Loucy (cell line): ENCODE results near the gene GOLGA6C.

Experiments used
- H2AFZ ChIP-seq: fragments of 200-600 bp; sonication (generic); 2 replicates; pipeline ENCODE4 v1.6.0; 2016; ENCODE audit warnings: antibody characterized with exemption, mild to moderate bottlenecking, low read length, moderate library complexity
- H3F3A ChIP-seq: fragments of 200-600 bp; 2 replicates; pipeline ENCODE4 v1.6.0; 2016; ENCODE audit warnings: antibody characterized with exemption, low read depth, mild to moderate bottlenecking
- H3K27me3 ChIP-seq: fragments of 200-600 bp; sonication (generic); 2 replicates; pipeline ENCODE4 v1.6.1; 2014; ENCODE audit warnings: low read length, mild to moderate bottlenecking; ENCODE audit not compliant: insufficient read depth, poor library complexity, severe bottlenecking
- H3K36me3 ChIP-seq: fragments of 200-600 bp; sonication (generic); 2 replicates; pipeline ENCODE4 v1.6.1; 2016; ENCODE audit warnings: low read length; ENCODE audit not compliant: insufficient read depth
- H3K4me1 ChIP-seq: fragments of 200-600 bp; sonication (generic); 2 replicates; pipeline ENCODE4 v1.5.1; 2014; ENCODE audit warnings: low read length, mild to moderate bottlenecking; ENCODE audit not compliant: insufficient read depth, poor library complexity, severe bottlenecking
- H3K4me2 ChIP-seq: fragments of 200-600 bp; sonication (generic); 2 replicates; pipeline ENCODE4 v1.6.0; 2014; ENCODE audit warnings: antibody characterized with exemption, low read length, low read depth, mild to moderate bottlenecking; ENCODE audit not compliant: poor library complexity, severe bottlenecking
- H3K4me3 ChIP-seq: fragments of 200-600 bp; sonication (generic); 2 replicates; pipeline ENCODE4 v1.5.1; 2014; ENCODE audit warnings: low read length, mild to moderate bottlenecking, mixed read lengths; ENCODE audit not compliant: poor library complexity, severe bottlenecking
- H3K79me2 ChIP-seq: fragments of 200-600 bp; sonication (generic); 2 replicates; pipeline ENCODE4 v1.6.1; 2014; ENCODE audit warnings: low read length; ENCODE audit not compliant: insufficient read depth
- H3K9ac ChIP-seq: fragments of 200-600 bp; sonication (generic); 2 replicates; pipeline ENCODE4 v1.6.0; 2014; ENCODE audit warnings: mild to moderate bottlenecking, low read depth, low read length, moderate library complexity; ENCODE audit not compliant: poor library complexity, severe bottlenecking
- H3K9me2 ChIP-seq: fragments of 200-600 bp; sonication (generic); replicated peaks from 2 replicates; pipeline ENCODE4 v1.6.1; 2016; ENCODE audit warnings: low read depth, low read length, mixed read lengths
- H3K9me3 ChIP-seq: fragments of 200-600 bp; sonication (generic); 2 replicates; pipeline ENCODE4 v1.6.1; 2014; ENCODE audit warnings: mild to moderate bottlenecking, antibody characterized with exemption, low read length, low read depth; ENCODE audit not compliant: insufficient read depth
- H4K20me1 ChIP-seq: fragments of 200-600 bp; sonication (generic); 2 replicates; pipeline ENCODE4 v1.6.0; 2014; ENCODE audit warnings: antibody characterized with exemption, low read length, mild to moderate bottlenecking; ENCODE audit not compliant: insufficient read depth, poor library complexity, severe bottlenecking
- CTCF ChIP-seq: fragments of 200-600 bp; sonication (generic); conservative IDR thresholded peaks from 2 replicates; pipeline ENCODE4 v1.5.1; 2014; ENCODE audit warnings: mild to moderate bottlenecking, antibody characterized with exemption, low read length
- EZH2phosphoT487 ChIP-seq: fragments of 200-600 bp; IDR thresholded peaks from 2 replicates; pipeline ENCODE4 v1.6.1; 2018; ENCODE audit warnings: antibody characterized with exemption, mild to moderate bottlenecking, moderate library complexity, borderline replicate concordance

Gene GOLGA6C

GRCh38 chr15:75233504-75234190, 24.5 kb upstream of the GOLGA6C start:
- Histone ChIP-seq H3K9me3 (no peaks in the 10 kb centered on the region), H3K27me3 (no peaks in the 10 kb centered on the region), H3K4me2 (no peak overlapping the region), H3K79me2 (no peaks in the 10 kb centered on the region), H3K36me3 (no peaks in the 10 kb centered on the region), H2AFZ (no peak overlapping the region), H3K9ac (no peak overlapping the region), H3K9me2 (no peaks in the 10 kb centered on the region), H3F3A (no peaks in the 10 kb centered on the region), H3K4me1 (peaks cover 7% of the 10 kb centered on the region), H3K4me3 (no peak overlapping the region), H4K20me1 (no peaks in the 10 kb centered on the region)
- no peak for TF ChIP-seq CTCF
- no peak for TF ChIP-seq EZH2phosphoT487

GRCh38 chr15:75234191-75234810, 23.8 kb upstream of the GOLGA6C start:
- H3K36me3 ChIP-seq = no peaks in the 10 kb centered on the region
- H3K4me2 ChIP-seq = no peak overlapping the region
- no peak overlapping the region for H2AFZ ChIP-seq
- no peaks in the 10 kb centered on the region for H3K9me3 ChIP-seq
- no peak for TF ChIP-seq EZH2phosphoT487
- no peak for TF ChIP-seq CTCF
- H3F3A ChIP-seq = no peaks in the 10 kb centered on the region
- H3K9me2 ChIP-seq = no peaks in the 10 kb centered on the region
- H3K4me3 ChIP-seq = no peak overlapping the region
- H3K4me1 ChIP-seq = peaks cover 7% of the 10 kb centered on the region
- H3K9ac ChIP-seq = no peak overlapping the region
- no peaks in the 10 kb centered on the region for H3K79me2 ChIP-seq
- no peaks in the 10 kb centered on the region for H4K20me1 ChIP-seq
- no peaks in the 10 kb centered on the region for H3K27me3 ChIP-seq

DNA sequence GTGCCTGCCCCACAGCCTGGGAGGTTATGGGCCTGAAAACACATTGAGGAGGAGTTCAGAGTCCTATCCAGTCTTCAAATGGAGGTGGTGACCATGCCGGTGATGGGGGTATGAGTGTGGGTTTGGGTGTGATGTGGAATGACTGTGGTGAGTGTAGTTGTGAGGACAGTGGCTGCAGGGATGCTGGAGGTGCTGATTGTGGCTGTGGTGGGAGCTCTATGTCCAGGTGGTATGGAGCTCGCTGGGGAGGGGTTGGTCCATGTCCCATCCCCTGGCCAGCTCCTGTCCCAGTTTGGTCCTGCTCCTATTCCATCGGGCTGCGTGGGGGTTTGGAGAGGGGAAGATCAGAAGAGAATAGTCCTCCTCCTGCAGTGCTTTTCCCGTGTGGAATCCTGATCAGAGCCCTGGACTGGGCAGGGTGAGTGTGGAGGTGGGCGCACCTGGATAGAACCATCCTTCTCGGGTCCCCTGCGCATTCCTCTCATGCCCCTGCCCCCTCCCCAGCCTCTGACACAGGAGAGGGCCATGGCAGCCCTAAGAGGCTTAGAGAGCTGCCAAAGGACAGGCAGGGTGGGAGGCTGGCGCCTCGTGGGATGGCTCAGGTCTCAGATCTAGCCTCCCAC, 23.0 kb upstream of the GOLGA6C start:
- Histone ChIP-seq H4K20me1 (no peaks in the 10 kb centered on the region), H3K79me2 (no peaks in the 10 kb centered on the region), H3K27me3 (no peaks in the 10 kb centered on the region), H3K9me2 (no peaks in the 10 kb centered on the region), H3K4me1 (peaks cover 7% of the 10 kb centered on the region), H3K9ac (no peak overlapping the region), H3K4me2 (no peak overlapping the region), H3K9me3 (no peaks in the 10 kb centered on the region), H2AFZ (no peak overlapping the region), H3K36me3 (no peaks in the 10 kb centered on the region), H3F3A (no peaks in the 10 kb centered on the region), H3K4me3 (no peak overlapping the region)
- no peak for TF ChIP-seq EZH2phosphoT487
